CD4-positive, alpha-beta T cell (primary cell): ENCODE measurements around the gene FYN. TPM values are rescaled to one million over a fixed set of nuclear protein-coding genes. Genes with fewer than 3 reads are reported as not detected.
A peak's percentile ranks its signal among the peaks of the same experiment; 100 is the strongest.

Experiments used
- ATAC-seq: fragments of 200-7000 bp; cut with Tn5 transposase; one replicate; pipeline ENCODE4 v1.10.0; 2022; ENCODE audit warnings: mild to moderate bottlenecking; ENCODE audit not compliant: poor library complexity
- CTCF ChIA-PET: fragments of 350-600 bp; sonication (Branson Sonifier 250); formaldehyde crosslinking; loops from one replicate; lab custom pipeline; 2021; ENCODE audit warnings: antibody characterized with exemption, inconsistent platforms; lab: Charles Lee
- POLR2A ChIA-PET: fragments of 350-600 bp; sonication (Branson Sonifier 250); formaldehyde crosslinking; loops from one replicate; lab custom pipeline; 2021; ENCODE audit warnings: antibody characterized with exemption, inconsistent platforms; lab: Charles Lee
- DNase-seq, 14 experiments: peaks; one replicate each; pipeline ENCODE4 v3.0.0-alpha.2; 2013 to 2020; ENCODE audit warnings: mixed read lengths in 2 of 14
- H3K27ac ChIP-seq, 2 donors: one replicate each; pipeline versions ENCODE4 v1.5.1 to v1.7.0; 2013; ENCODE audit warnings: low read length in 2 of 2, low read depth in 1 of 2, mild to moderate bottlenecking in 1 of 2
- H3K27me3 ChIP-seq, 2 experiments: 1 replicate in 1 of 2; 2 replicates in 1 of 2; pipeline versions ENCODE4 v1.6.1 to v1.7.0; 2013; ENCODE audit warnings: low read length in 2 of 2, control low read depth in 1 of 2, mild to moderate bottlenecking in 1 of 2, moderate library complexity in 1 of 2; ENCODE audit not compliant: insufficient read depth in 2 of 2, control insufficient read depth in 1 of 2
- H3K36me3 ChIP-seq: one replicate; pipeline ENCODE4 v1.6.1; 2013; ENCODE audit warnings: low read length, control low read depth; ENCODE audit not compliant: insufficient read depth
- H3K4me1 ChIP-seq: one replicate; pipeline ENCODE4 v1.6.1; 2013; ENCODE audit warnings: low read length, control low read depth; ENCODE audit not compliant: insufficient read depth
- H3K4me3 ChIP-seq: one replicate; pipeline ENCODE4 v1.5.1; 2013; ENCODE audit warnings: mild to moderate bottlenecking, low read length, moderate library complexity
- H3K9me3 ChIP-seq, 2 experiments: 1 replicate in 1 of 2; 2 replicates in 1 of 2; pipeline versions ENCODE4 v1.6.1 to v1.7.0; 2013; ENCODE audit warnings: low read length in 2 of 2, mild to moderate bottlenecking in 2 of 2, control low read depth in 1 of 2, moderate library complexity in 1 of 2; ENCODE audit not compliant: control insufficient read depth in 1 of 2, insufficient read depth in 1 of 2
- H3K27ac Mint-ChIP-seq: one replicate; pipeline ENCODE4 v1.8.0; 2020; ENCODE audit warnings: mixed read lengths
- H3K27me3 Mint-ChIP-seq: one replicate; pipeline ENCODE4 v1.8.0; 2021; ENCODE audit warnings: mixed read lengths
- H3K36me3 Mint-ChIP-seq: one replicate; pipeline ENCODE4 v1.8.0; 2021; ENCODE audit warnings: low read depth, mixed read lengths
- H3K4me1 Mint-ChIP-seq: one replicate; pipeline ENCODE4 v1.8.0; 2021; ENCODE audit warnings: low read depth, mixed read lengths
- H3K4me3 Mint-ChIP-seq: one replicate; pipeline ENCODE4 v1.8.0; 2020; ENCODE audit warnings: mild to moderate bottlenecking, mixed read lengths
- H3K9me3 Mint-ChIP-seq: one replicate; pipeline ENCODE4 v1.8.0; 2020; ENCODE audit warnings: mixed read lengths
- CTCF ChIP-seq: fragments of 200-600 bp; IDR thresholded peaks from one replicate; pipeline ENCODE4 v1.8.0; 2022; ENCODE audit warnings: antibody characterized with exemption, mild to moderate bottlenecking
- intact Hi-C, 2 experiments: fragments of 100-400 bp; cut with DNase I in 1 of 2; cut with micrococcal nuclease in 1 of 2; formaldehyde crosslinking; loops; one replicate each; pipeline versions ENCODE4 v1.15.1 to v1.9.0; 2023 to 2025; cut with DNase I, micrococcal nuclease
- total RNA-seq, 174 experiments: library from RNA in 2 of 174; stranded (reverse) in 2 of 174; gene quantifications; one replicate each; pipeline ENCODE4 v1.2.3 and lab custom pipeline; 2021 to 2026

The FYN gene
- total RNA-seq, 2 experiments from 2014 or later = 419 TPM

GRCh38 chr6:111724505-111724904 lies 148.7 kb downstream of the FYN start:
- ATAC-seq (peak; percentile 80), DNase-seq (peak in 4 of 14 experiments; percentile 39 to 70 (median 58))
- Histone ChIP-seq H3K27me3 (no peaks in the 10 kb centered on the region), H3K4me1 (peaks cover 74% of the 10 kb centered on the region), H3K27ac (peak overlapping the region; percentile 55 to 71), H3K36me3 (peaks cover 29% of the 10 kb centered on the region), H3K9me3 (no peaks in the 10 kb centered on the region), H3K4me3 (peak overlapping the region; percentile 5)
- Mint-ChIP-seq H3K27me3 (no peaks in the 10 kb centered on the region), H3K4me1 (peaks cover 92% of the 10 kb centered on the region), H3K9me3 (no peaks in the 10 kb centered on the region), H3K4me3 (peak overlapping the region; percentile 77), H3K27ac (peak overlapping the region; percentile 93), H3K36me3 (peaks cover 78% of the 10 kb centered on the region)
- TF ChIP-seq CTCF = no peak
- ChIA-PET CTCF (interaction anchor here (1.3 to 3.2 kb wide), 2 partner anchors 14 to 100 kb away, joined by 3 to 8 read pairs; no protein-coding TSS in a partner anchor), POLR2A (interaction anchor here (0.7 to 3.1 kb wide), 10 partner anchors 9 to 406 kb away, joined by 3 to 12 read pairs (median 4); partner anchors contain the start of gene FYN)
- intact Hi-C loops = loop anchor here (2.0 to 10.0 kb wide), 3 partner anchors 26 to 50 kb away; no protein-coding TSS in a partner anchor

GRCh38 chr6:111724039-111724438 lies 149.2 kb downstream of the FYN start:
- Histone ChIP-seq H3K27ac (peak overlapping the region; percentile 55 to 71), H3K4me3 (peak overlapping the region; percentile 5), H3K36me3 (peaks cover 33% of the 10 kb centered on the region), H3K27me3 (no peaks in the 10 kb centered on the region), H3K9me3 (no peaks in the 10 kb centered on the region), H3K4me1 (peaks cover 76% of the 10 kb centered on the region)
- H3K27me3 Mint-ChIP-seq = no peaks in the 10 kb centered on the region
- POLR2A ChIA-PET = interaction anchor here (0.8 to 3.1 kb wide), 10 partner anchors 10 to 406 kb away, joined by 3 to 12 read pairs (median 4); partner anchors contain the start of gene FYN
- peaks cover 81% of the 10 kb centered on the region for H3K36me3 Mint-ChIP-seq
- H3K27ac Mint-ChIP-seq = peak overlapping the region; percentile 93
- no peak for TF ChIP-seq CTCF
- peaks cover 93% of the 10 kb centered on the region for H3K4me1 Mint-ChIP-seq
- DNase-seq (no peak), ATAC-seq (no peak)
- H3K9me3 Mint-ChIP-seq = no peaks in the 10 kb centered on the region
- H3K4me3 Mint-ChIP-seq = peak overlapping the region; percentile 77
- intact Hi-C loops = loop anchor here (2.0 to 10.0 kb wide), 3 partner anchors 27 to 51 kb away; no protein-coding TSS in a partner anchor
- CTCF ChIA-PET = interaction anchor here (1.3 to 3.2 kb wide), 2 partner anchors 13 to 101 kb away, joined by 3 to 8 read pairs; no protein-coding TSS in a partner anchor

- ATAC-seq (no peak), DNase-seq (no peak)
- H3K4me1 Mint-ChIP-seq = peaks cover 94% of the 10 kb centered on the region
- ChIA-PET CTCF (interaction anchor here (1.3 to 3.2 kb wide), 2 partner anchors 13 to 72 kb away, joined by 3 to 8 read pairs; no protein-coding TSS in a partner anchor), POLR2A (interaction anchor here (1.0 to 3.1 kb wide), 8 partner anchors 12 to 121 kb away, joined by 3 to 12 read pairs (median 4); no protein-coding TSS in a partner anchor)
- Histone ChIP-seq H3K9me3 (no peaks in the 10 kb centered on the region), H3K4me3 (no peak overlapping the region), H3K36me3 (peaks cover 39% of the 10 kb centered on the region), H3K27me3 (no peaks in the 10 kb centered on the region), H3K27ac (peak overlapping the region in 1 of 2 donors; percentile 71), H3K4me1 (peaks cover 76% of the 10 kb centered on the region)
- no peaks in the 10 kb centered on the region for H3K9me3 Mint-ChIP-seq
- no peaks in the 10 kb centered on the region for H3K27me3 Mint-ChIP-seq
- H3K27ac Mint-ChIP-seq = peak overlapping the region; percentile 93
- peak overlapping the region; percentile 39 for H3K4me3 Mint-ChIP-seq
- TF ChIP-seq CTCF = no peak
- peaks cover 85% of the 10 kb centered on the region for H3K36me3 Mint-ChIP-seq
- intact Hi-C loops = loop anchor here in 1 of 2 experiments (10.0 kb wide), 1 partner anchor 51 kb away; no protein-coding TSS in a partner anchor
Measured at GRCh38 chr6:111723412-111723970, 149.8 kb downstream of the FYN start.
